GM21737 (cell line): ENCODE results near the gene FGF12.

Experiments used
- ATAC-seq: cut with Tn5 transposase; IDR thresholded peaks from one replicate; pipeline ENCODE4 v1.9.1; 2021; ENCODE audit warnings: mild to moderate bottlenecking, moderate library complexity; ENCODE audit not compliant: unreplicated experiment

The FGF12 gene

DNA sequence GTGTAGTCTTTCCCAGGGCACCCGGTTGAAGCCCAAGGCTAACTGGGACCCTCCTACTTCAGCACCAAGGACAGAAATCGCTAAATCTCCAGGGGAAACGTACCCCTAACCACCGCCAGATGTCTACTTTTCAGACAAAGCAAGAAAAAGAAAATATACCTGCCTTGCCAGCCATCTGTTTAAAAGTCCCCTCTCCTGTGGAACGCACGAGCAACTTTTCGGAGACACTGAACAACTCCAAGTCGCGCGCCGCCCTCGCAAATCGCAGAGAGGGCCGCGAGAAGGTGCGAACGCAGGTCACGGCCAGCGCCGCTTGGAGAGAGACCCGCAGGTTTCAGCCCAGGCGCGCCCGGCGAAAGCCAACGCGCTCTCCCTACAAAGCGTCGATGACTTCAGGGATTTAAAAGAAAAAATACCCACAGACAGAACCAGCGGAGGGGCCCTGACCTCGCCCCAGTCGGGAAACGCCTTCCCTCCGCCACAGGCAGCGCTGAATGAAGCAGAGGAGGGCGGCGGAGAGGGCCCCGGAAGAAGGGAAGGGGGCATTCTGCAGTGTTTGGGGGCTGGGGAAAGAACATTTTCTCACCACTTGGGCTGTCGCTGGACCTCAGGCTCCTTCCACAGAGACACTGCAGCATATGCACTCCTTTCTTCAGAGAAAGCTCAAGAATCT, 213.1 kb downstream of the FGF12 start:
- no peak for ATAC-seq

DNA sequence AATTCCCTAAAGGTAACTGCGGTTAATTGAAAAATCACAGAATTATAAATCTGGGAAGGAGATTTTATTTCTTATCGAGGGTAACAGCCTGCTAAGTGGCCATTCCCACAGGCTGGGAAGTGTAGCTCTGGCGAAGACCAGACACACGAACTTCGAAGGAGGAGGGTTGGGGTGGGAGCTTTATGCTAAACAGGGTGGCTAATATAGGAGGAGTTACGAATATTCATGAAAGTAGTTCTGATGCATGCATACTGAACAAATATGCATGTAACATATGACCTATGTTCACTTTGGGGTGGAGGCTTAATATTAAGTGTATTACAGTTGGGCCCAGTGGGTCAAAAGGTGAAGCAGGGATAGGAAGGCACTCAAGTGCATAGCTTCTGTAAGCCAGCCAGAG, 221.6 kb downstream of the FGF12 start:
- no peak for ATAC-seq

DNA sequence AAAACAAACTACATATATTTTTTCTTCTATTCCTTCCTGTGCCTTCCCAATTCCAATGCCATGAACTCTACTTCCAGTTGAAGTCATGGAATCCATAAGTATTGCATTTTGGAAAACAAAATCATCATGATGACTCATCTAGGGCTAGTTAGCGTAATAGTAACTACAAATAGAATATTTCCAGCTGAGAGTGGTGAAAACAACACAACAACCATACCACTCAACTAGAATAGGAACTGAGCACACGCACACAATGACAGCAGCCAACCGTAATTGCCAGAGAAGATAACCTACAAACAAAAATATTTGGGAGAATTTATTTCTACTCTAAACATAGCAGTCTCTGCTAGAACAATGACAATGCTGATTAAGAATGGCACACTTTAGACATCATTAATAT, 225.9 kb downstream of the FGF12 start:
- ATAC-seq, result no peak

DNA sequence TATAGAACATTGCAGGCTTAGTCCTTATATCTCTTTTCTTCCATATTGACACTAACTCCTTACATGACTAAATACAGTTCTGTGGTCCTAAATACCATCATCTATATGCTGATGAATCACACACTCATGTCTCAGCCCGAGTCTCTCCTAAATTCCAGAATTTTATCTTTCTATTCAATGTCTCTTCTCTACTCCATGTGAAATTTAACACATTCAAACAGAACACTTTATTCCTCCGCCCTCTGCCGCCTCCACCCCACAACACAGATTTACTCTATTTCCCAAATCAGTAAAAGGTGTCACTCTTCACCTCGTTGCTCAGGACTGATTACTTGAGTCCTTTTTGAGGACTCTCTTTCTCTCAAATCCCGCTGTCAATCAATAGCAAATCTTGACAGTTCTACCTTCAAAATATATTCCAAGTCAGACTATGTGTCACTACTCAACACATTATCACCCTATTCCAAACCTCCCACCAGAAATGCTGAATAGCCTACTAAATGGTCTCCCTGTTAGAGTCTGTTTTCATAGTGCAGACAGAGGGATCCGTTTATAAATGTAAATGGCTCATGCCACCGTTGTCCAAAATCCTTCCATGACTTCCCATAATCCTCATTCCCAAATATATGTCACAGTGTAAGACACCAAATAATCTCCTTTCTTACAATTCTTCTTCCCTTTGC, 230.3 kb downstream of the FGF12 start:
- no peak for ATAC-seq

DNA sequence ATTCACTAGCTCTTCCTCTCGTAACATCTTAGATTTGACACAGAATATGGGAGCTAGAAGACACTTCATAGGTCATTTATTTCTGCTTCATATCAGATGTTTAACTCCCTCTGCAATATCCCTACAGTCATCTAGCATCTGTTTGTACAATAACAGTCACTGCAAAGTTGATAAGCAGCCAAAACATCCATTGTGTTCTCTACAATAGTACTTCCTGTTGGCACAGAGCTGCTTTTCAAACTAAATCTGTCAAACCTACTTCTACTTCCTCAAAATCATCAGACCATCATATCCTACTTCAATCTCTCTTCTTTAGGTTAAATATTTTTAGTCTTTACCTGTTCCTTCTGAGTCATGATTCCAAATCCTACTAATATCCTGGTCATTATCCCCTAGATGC, 233.2 kb downstream of the FGF12 start:
- no peak for ATAC-seq

DNA sequence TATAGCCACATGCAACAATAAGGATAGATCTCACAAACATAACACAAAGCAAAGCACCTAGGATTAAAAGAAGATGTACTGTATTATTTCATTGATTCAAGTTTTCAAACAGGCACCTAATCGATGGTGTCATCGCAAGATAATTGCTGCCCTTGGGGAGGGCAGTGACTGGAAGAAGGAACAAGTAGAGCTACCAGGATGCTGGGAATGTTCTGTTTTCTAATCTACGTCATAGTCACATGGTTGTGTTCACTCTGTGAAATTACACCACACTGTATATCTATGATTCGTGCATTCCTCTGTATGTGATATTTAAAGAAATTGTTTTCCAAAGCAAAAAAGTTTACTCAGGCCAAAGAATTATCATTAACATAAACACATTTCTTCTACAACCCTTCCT, 236.6 kb downstream of the FGF12 start:
- ATAC-seq, result no peak

DNA sequence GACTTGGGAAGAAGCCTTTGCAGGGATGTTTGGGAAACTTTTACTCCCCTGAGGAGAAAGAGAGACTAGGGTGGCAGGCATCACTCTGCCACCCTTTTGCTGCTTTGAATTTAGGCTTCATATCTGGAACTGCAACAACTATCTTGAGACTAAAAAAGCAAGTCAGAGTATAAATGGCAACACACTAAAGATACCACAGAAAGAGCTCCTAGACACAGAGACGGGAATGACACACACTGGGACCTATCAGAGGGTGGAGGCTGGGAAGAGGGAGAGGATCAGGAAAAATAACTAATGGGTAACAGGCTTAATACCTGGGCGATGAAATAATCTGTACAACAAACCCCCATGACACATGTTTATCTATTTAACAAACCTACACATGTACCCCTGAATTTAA, 237.8 kb downstream of the FGF12 start:
- no peak for ATAC-seq

DNA sequence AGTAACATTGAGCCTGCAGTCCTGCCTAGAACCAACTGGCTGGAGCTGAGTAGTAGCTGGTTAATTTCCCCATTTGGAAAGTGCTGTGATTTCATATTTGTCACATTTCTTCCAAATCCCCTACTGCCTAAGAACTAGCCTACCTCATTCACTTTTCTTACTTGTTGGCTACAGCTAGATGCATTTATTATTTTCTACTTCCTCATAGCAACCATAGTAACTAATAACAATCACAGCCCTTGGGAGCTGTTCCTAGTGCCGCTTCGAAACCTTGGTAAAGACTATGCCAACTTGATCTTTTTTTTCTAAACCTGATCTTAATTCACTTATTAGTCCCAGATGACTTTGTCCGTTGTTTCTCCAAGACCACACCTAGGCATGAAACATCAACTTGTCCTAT, 240.3 kb downstream of the FGF12 start:
- no peak for ATAC-seq

DNA sequence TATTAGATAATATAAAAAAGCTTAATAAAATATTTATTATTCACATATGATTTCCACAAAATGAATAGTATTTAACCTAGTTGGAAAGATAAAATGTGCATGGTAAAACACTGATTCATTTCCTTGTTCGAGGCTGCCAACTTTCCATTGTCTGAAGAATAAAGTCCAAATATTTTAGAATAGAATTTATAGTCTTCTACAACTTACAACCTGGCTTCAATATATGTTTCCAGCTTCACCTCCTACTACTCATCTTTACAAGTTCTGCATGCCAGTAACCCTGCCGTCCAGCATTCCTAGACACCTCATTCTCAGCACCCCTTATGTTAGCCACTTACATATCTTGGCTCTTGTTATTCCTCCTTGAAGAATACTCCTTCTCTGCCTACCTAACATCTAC, 244.5 kb downstream of the FGF12 start:
- ATAC-seq, result no peak

DNA sequence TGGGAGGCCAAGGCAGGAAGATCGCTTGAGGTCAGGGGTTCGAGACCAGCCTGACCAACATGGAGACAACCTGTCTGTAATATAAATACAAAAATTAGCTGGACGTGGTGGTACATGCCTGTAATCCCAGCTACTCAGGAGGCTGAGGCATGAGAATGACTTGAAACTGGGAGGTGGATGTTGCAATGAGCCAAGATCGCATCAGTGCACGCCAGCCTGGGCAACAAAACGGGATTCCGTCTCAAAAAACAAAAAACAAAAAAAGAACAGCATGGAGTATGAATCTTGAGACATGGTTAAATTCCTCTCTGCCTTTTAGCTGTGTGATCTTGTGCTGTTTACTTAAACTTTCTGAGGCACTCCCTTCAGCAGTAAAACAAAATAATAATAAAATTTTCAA, 244.9 kb downstream of the FGF12 start:
- ATAC-seq, result no peak

DNA sequence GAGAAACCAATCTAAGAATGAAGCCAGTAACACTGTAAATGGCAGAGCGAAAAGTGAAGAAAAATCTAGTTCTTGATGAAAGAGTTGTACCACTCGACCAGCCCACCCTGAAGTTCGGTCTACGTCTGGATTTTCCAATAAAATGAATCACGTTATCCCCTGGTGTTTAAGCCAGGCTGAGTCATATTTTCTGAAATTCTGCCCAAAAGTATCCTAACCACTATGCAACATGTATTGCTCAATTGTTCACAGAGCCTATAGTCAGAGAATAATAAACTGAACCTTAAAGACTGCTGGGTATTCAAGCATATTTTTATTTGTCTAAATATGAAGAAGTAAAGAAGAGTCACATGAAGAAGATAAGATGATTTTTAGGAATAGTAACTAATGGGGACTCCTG, 245.7 kb downstream of the FGF12 start:
- no peak for ATAC-seq

DNA sequence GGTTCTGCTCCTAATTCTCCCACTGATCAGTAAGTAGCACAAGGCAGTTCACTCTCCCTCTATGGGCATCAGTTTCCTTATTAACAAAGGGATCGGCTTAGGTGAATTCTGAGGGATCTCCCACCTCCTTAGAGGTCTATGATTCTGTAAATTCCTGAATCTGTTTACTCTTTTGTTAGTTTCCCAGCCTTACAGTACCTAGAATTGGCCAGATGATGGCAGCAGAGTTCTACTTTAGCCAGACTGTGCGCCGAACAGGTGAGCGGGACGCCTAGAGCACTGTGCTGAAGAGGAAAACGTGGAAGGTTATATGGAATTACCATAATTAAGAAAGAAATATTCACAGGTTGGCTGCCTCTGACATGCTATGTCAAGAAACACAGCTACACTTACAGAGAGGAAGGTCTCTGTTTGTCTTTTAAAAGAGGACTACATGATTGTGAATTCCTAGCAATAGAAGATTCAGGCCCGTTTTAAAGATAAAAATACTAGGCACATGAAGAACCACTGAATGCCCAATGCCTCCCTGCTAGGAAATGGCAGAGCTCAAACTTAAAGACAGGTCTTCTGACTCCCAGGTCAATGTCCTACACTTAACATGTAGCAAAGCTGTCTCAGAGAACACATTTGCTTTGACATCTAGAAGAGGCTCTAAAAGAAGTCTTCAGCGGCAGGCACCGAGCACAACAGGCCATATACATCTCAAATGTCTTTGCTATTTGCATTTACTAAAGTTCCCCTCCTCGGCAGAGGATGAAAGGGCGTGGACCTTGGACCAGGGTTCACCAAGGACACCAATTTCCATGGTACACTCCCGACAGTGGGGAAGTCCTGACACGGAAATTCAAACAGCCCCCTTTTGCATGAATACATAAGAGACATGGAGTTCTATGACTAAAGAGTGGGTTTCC, 259.9 kb downstream of the FGF12 start:
- peak; percentile 82 for ATAC-seq

DNA sequence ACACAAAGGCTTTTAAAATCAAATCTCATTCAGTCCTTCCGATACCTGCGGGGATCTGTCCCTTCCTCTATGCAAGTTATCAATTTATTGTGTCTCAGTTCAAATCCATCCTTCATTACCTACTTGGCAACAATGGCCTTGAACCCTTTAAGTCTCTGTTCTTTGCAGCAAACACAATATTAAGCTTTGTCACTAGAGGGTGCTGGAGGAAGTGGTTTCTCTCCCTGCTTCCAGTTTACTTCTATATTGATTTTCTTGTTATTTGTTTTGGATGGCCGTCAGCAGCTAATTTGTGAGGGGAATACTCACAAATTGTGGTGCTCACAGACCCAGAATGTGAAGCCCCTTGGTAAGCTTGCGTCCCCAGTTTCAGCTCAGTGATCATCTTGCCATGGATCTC, 278.3 kb downstream of the FGF12 start:
- ATAC-seq, result no peak

DNA sequence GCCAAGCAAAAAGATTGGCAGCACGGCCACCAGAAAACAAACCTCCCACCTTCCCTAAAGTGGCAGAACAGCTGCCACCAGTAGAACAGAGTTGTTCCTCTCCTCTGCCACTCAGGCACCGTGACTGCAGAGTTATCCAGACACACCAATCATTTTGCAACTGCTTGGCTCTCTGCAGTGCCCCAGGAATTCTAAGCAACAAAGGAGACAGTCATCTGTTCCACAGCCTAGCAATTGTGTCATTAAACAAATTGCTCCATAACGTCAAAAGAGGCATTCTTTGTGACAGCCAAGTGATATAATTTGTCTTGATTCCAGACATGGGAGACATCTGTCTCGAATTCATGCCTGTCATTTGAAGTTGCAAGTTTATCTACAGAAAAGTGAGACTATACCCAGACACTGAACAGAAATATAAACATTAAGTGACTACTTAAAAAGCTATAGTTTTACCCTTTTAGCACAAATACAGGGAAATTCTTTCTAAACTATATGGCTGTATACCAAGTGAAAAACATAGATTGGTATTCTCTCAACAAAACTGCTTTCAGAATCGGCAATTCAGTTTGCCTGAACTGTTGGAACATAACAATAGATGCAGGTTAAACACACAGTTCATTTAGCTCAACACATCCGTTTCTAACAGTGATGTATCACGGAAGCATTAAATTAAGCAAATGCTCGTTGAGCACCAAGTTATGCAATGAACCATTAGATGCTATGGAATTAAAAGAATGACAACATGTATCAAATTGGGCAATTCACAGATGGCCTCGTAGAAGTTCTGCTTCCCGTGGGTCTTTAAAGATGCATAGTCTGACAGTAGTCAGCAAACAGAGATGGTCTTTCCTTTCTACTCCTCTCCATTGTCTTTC, 281.3 kb downstream of the FGF12 start:
- no peak for ATAC-seq

DNA sequence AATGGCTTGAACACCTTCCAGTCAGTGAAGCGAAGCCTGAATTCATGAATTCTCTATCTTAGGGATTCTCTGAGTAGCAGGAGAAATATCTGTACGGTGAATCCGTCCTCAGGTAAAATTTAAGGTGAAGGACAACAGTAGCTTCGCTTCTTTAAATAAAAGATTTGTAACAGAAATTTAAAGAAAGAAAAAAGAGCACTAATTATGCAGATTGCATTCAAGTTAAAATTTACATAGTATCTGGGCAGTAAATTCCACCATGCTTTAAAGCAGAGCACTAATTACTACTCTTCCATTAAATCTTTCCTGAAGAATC, 282.6 kb downstream of the FGF12 start:
- no peak for ATAC-seq

DNA sequence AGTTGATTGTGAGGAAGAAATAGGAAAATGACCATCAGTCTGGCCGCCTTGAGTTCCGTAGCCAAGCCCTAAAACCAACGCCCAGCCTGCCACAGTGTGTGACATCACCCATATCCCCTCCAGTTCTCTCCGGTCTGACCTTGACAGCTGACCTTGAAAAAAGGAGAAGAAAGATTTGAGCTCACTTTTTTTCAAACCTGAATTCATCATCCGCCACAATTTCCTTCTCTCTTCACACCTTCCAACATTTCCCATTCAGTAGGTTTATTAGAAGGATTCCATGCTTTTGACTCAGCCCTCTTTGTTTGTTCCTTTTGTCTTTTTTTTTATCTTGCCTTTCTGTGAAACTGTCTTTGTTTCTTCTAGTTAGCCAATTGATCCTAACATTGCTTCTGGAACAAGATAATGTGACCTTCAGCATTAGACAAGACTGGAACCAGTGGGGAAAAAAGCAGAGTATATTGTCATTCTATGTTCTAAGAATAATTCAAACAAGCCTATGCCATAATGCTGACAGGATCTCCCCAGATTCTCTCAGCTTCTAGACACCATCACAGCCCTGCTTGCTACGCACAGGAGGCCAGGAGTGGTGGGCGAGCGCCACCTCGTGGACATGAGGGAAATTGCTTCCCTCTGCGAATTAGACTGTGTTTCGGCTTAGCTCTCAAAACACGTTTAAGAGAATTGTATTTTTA, 283.1 kb downstream of the FGF12 start:
- peak; percentile 78 for ATAC-seq

DNA sequence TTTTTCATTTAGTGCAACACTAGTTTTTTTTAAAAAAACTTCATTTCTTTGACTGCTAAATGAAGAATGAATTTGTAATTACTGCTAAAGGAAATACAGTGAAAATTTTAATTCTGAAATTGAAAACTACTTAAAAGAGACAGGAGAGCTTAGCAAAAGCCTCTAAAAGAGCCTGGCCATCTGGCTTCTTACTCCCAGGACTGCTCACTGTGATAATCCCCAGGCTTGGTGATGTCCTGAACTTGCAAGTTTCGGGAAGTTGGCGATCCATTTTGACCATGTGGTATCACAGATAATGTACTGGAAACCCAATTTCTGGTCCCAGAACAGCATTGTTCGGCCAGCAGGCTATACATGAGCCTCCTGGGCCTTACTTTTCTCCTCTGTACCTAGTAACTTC, 292.1 kb downstream of the FGF12 start:
- no peak for ATAC-seq

DNA sequence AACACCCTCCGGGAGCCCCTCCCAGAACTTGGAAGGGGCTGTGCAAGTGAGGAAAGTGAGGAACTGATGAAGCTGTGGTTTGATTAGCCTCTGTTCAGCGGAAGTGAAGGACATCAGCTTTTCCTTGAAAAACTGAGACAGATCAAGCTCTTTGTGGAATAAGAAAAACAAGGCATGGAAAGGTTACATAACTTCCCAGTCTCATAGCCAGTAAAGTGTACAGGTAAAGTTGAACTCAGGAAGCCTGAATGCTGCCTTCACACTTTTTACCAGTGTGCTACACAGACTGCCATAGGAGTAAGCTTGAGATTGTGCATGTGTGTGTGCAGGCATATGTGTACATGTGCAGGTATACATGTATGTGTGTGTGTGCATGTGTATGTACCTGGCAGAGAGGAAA, 293.2 kb downstream of the FGF12 start:
- ATAC-seq, result no peak

DNA sequence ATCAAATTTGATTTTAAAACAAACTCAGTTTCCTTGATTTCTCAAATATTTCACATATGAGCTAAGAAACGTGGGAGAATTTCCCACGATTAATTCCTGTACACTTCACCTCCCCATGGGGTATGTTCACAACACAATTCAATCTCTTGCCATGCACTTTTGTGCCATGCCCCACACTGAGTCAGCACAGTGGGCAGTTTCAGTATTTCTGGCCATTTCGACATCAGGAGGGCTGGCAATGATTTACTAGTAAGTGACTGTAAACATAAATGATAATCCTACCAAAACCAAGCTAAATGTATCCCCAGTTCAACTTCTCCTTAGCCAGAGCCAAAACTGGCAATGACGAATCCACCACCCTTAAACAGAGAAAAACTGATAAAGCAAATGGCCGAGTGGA, 293.6 kb downstream of the FGF12 start:
- ATAC-seq, result no peak

DNA sequence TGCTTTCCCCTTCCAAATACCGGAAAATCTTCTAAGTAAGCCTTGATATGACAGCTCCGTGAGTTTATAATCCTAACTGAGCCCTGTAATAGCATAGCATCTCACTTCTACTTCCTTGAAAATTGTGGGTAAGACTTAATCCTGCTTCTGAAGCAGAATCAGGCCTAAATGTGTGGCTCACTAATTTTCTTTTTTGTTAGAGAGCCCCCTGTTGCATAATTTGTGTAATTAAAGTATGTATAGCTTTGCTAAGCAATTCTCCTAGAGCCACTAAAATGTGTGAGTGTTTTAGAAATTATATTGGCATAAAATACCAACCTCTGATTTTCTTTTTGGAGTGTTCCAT, 304.4 kb downstream of the FGF12 start:
- no peak for ATAC-seq
